HG02884 (cell line): ENCODE results near the gene MAP4K3.
A peak's percentile ranks its signal among the peaks of the same experiment; 100 is the strongest.
"Not testable (repeated sequence)": the region's sequence is repeated elsewhere in the genome, so short reads cannot be mapped to it uniquely, and the experiment has no call there.

ENCODE experiments used
- ATAC-seq: cut with Tn5 transposase; IDR thresholded peaks from one replicate; pipeline ENCODE4 v1.9.1; 2021; ENCODE audit warnings: mild to moderate bottlenecking, moderate library complexity; ENCODE audit not compliant: unreplicated experiment

Gene MAP4K3

DNA sequence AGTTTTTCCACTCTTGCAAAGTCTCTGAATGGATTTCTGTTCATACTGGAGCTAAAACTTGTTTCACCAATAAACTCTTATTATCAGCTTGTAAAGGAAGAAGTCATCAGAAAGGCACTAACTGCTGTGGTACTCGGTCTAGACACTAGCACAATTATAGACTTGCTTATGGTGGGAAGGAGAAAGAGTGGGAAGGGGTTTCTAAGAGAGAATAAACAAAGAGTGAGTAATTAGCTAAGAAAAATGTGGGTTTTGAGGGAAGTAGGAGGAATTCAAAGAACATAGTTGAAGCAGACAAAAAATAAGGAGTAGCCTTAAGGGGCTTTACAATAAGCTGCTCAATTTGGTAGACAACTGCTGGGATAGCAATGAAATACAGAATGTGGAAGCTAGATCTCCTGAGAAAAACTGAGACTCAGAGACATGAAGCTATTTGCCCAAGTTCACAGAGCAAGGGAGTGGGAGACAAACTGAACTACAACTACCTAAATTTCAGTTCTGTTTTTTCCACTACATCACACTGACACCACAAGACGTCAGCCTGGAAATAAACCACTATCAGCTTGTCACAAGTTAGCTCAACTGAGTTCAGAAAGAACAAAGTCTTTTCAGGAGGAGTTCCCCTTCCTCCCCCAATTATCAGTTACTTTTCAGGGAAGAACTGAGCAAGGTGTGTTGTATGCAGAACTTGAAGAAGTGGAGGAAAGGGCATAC is 59.7 kb downstream of the MAP4K3 start:
- peak; percentile 73 for ATAC-seq

DNA sequence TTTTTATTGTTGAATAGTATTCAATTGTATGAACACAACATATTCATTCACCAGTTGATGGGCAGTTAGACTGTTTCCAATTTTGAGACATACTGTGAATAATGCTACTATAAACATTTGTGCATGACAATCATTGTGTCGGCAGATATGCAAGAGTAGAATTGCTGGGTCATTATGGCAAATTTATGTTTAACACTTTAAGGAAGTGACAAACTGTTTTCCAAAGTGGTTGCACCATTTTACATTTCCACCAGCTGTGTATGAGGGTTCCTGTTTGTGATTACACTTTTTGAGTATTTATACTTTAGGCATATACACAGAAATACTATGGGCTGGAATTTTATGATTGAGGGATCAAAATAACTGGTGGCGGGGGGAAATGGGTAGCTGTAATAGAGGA is 61.2 kb downstream of the MAP4K3 start:
- ATAC-seq: no peak

DNA sequence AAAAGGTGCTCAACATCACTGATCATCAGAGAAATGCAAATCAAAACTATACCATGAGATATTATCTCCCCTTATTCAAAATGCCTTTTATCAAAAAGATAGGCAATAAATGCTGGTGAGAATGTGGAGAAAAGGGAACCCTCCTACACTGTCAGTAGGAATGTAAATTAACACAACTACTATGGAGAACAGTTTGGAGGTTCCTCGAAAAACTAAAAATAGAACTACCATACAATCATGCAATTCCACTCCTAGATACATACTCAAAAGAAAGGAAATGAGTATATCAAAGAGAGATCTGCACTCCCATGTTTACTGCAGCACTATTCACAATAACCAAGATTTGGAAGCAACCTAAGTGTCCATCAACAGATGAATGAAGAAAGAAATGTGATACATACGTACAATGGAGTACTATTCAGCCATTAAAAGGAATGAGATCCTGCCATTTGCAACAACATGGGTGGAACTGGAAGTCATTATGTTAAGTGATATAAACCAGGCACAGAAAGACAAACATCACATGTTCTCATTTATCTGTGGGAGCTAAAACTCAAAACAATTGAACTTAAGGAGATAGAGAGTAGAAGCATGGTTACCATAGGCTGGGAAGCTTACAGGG is 63.8 kb downstream of the MAP4K3 start:
- ATAC-seq: no peak

DNA sequence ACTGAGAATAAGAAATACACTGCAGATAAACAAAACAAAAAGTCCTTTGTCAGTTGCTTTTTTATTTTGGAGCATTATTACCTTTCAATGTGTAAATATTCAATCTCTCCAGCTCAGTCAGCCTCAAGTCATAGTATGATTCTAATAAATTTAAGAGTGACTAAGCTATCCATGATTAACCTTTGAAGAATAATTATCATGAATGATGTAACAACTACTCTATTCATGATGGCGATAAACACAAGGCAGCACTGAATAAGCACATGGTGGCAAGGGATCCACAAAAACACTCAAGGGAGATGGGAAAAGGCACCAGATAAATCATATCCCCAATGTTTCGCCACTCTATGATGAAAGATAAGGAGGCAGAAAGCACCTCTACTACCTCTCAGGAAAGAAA is 67.0 kb downstream of the MAP4K3 start:
- ATAC-seq: no peak

DNA sequence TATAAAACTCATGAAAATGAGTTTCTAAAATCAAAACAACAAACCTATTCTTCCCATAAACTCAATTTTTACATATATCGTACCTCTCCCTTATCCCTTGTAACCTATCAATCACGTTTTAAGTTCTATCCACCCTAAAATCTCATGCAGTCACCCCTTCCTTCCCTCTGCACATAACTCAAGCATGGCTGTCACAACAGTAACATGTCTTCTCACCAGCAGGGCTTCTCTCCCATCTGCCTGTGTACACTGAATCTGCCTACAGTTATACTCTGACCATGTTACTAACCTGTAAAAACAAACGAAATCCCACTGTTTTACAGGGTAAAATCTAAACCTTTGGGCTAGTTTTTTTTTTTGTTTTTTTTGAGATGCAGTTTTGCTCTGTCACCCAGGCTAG is 68.2 kb downstream of the MAP4K3 start:
- no peak for ATAC-seq

DNA sequence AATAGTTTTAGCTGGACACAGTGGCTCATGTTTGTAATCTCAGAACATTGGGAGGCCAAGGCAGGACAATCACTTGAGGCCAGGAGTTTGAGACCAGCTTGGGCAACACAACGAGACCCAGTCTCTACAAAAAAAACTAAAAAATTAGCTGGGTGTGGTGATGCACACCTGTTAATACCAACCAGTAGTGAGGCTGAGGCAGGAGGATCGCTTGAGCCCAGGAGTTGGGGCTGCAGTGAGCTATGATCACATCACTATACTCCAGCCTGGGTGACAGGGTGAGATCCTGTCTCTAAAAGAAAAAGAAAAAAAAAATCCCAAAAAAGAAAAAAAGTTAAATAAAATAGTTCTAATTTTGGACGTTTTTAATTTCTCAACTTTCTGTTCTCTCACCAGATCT is 68.7 kb downstream of the MAP4K3 start:
- ATAC-seq: no peak

DNA sequence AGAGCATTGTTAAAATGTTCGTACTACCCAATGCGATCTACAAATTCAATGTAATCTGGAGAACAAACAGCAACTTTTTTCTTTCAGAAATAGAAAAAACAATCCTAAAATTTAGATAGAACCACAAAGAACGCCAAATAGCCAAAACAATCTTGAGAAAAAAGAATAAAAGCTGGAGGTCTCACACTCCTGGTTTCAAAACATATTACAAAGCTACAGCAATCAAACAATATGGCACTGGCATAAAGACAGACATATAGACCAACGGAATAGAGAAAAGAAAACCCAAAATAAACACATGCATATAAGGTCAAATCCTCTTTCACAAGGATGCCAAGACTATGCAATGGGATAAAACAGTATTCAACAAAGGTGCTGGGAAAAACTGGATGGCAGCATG is 74.5 kb downstream of the MAP4K3 start:
- ATAC-seq: no peak

DNA sequence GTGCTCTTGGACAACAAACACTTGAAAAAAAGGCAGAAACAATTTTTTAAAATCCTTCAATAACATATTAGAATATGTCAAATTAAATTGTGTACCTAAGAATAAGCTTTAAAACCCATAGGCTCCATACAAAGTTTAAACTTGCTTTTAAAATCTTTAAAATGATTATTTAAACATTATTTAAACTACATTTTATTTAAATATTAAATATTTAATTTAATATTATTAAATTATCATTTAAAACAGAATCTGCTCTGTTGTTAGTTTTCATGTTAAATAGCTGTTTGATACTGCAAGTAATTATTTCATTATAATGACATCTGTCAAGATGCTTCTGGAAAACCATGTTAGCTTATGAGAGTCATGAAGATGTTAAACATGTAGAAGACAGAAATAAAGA is 75.6 kb downstream of the MAP4K3 start:
- ATAC-seq: no peak

DNA sequence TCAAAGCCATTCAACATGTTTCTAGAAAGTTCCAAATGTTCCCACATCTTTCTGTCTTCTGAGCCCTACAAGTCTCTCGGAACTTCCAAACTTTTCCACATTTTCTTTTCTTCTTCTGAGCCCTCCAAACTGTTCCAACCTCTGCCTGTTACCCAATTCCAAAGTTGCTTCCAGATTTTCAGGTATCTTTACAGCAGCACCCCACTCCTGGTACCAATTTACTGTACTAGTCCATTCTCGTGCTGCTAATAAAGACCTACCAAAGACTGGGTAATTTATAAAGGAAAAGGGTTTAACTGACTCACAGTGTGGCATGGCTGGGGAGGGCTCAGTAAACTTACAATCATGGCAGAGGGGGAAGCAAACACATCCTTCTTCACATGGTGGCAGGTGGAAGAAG is 76.7 kb downstream of the MAP4K3 start:
- not testable (repeated sequence) for ATAC-seq

DNA sequence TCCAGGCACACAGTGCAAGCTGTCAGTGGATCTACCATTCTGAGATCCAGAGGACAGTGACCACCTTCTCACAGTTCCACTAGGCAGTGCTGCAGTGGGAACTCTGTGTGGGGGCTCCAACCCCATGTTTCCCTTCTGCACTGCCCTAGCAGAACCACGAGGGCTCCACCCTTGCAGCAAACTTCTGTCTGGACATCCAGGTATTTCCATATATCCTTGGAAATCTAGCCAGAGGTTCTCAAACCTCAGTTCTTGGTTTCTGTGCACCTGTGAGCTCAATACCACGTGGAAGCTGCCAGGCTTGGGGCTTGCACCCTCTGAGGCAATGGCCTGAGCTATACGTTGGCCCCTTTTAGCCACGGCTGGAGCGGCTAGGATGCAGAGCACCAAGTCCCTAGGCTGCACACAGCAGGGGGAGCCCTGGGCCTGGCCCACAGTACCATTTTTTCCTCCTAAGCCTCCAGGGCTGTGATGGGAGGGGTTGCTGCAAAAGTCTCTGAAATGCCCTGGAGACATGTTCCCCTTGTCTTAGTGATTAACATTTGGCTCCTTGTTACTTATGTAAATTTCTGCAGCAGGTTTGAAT is 77.5 kb downstream of the MAP4K3 start:
- ATAC-seq: no peak

DNA sequence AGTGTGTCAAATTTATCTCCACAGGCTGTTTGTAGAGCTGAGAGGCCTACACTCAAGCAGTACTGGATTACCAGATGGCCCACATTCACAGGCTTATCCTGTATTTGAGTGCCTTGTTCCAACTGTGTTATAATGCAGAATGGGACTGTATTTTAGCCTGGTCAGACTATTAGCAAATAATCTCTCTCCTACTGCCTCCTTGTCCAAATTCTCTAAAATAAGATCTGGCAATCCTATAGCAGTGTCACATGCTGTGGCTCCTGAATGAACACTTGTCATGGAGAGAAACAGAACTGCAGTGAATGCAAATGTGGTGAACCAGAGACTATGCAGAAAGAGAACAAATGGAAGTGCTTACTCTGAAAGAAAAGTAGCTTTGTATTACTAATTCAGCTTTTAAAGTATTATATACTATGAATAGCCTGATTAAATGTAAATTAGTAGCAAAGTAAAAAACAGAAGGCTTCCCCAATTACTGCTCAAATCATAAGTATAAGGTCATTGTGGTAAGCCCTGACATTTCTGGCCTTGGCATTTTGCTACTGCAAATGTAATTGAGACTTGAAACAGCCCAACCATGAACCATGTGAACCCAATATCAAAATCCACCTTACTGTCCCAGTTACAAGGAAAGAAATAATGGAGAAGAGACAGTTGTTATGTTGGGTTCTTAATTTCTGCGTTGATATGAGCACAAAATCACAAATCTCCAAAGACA is 80.0 kb downstream of the MAP4K3 start:
- ATAC-seq: no peak

DNA sequence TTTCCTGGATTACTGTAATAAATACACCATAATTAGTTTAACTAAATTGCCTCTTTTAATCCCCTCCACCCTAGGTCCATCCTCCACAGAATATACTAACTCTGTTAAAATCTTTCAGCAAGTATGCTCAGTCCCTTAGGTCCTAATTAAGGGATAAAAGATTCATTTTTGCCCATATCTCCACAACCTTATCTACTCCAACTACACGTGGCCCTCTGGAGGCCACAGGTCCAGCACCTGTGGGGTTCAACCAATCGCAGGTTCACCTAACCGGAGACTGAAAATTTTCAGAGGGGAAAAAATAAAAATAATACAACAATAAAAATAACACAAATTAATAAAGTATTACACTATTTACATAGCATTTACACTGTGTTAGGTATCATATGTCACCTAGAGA is 86.4 kb downstream of the MAP4K3 start:
- ATAC-seq: no peak

DNA sequence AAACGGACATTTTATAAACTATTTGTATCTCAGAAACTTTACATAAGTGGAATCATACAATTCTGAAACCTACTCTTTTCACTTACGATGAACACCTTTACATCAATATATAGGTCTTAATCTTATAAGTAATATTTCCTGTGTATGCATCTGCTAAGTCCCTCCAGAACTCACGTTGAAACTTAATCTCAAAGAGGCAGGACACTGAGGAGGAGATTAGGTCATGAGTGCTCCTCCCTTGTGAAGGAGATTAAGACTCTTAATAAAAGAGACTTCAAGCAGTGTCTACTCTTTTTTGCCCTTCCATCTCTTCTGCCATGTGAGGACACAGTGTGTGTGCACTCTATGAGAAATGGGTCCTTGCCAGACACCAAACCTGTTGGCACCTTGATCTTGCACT is 98.6 kb downstream of the MAP4K3 start:
- ATAC-seq: no peak

DNA sequence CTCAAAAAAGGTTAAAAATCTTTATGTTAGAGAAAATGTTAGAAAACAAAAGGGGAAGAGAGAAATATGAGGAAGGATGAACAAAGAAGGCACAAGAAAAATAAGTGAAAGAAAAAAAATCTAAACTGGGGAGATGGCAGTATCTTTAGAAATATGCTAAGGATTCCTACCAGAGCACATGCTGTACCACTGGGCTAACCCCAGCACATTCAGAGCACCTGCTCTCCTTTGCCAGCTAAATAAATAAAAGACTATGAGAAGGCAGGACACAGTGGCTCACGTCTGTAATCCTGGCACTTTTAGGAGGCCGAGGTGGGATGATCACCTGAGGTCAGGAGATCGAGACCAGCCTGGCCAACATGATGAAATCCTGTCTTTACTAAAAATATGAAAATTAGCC is 101.2 kb downstream of the MAP4K3 start:
- no peak for ATAC-seq

DNA sequence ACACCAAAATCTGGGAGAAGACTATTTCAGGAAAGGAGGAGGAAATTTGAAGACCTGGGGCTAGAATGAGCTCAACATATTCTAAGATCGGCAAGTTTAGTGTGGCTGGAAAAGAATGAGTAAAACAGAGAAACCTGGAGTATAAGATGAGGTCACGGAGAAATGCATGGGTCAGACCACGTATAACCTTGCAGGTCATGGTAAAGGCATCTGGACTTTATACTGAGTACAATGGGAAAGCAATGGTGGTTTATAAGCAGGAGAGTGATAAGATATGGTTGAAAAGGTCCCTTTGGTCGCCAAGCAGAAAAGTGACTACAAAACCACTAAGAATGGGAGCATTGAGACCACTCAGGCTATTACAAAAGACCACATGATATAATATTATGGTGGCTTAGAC is 102.1 kb downstream of the MAP4K3 start:
- ATAC-seq: no peak

DNA sequence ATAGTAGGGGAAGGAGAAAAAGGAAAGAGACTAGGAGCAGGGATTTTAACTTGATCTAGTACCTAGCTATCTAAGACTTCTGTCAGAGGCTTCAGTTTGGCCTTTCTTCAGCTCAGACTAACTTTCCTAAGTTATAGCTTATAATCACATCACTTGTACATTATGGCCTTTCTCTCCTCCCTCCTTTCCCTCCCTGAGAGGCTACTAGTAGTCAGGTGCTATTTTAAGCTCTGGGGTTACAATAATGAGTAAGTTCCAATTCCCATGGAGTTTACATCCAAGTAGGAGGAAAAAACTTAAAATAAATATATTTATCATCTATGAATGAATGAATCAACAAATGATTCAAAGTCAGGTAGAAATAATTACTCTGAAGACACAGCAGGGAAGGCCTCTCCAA is 102.6 kb downstream of the MAP4K3 start:
- no peak for ATAC-seq

DNA sequence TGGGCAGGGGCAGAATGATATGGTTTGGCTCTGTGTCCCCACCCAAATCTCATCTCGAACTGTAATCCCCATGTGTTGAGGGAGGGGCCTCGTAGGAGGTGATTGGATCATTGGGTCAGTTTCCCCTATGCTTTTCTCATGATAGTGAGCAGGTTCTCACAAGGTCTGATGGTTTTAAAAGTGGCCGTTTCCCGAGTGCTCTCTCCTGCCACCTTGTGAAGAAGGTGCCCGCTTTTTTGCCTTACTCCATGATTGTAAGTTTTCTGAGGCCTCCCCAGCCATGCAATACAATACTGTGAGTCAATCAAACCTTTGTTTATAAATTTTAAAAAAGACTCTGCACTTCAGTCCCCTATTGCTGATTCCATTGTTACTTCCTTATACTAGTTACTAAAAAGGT is 110.4 kb downstream of the MAP4K3 start:
- no peak for ATAC-seq

DNA sequence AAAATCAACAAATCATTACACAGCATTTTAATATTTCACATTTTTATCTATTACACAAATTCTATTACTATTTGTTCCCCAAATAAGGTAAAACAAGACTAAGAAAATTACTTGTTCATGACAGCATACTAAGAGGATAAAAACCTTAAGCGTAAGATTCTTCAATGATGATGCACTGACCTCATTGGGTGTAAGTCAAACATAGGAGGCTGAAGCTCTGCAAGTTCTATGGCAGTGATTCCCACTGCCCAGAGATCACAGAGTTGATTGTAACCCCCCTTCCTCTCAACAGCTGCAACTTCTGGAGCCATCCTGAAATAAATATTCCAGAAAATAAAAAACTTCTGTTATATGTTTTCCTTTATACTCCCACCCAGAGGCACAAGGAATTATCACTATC is 111.1 kb downstream of the MAP4K3 start:
- ATAC-seq: no peak

DNA sequence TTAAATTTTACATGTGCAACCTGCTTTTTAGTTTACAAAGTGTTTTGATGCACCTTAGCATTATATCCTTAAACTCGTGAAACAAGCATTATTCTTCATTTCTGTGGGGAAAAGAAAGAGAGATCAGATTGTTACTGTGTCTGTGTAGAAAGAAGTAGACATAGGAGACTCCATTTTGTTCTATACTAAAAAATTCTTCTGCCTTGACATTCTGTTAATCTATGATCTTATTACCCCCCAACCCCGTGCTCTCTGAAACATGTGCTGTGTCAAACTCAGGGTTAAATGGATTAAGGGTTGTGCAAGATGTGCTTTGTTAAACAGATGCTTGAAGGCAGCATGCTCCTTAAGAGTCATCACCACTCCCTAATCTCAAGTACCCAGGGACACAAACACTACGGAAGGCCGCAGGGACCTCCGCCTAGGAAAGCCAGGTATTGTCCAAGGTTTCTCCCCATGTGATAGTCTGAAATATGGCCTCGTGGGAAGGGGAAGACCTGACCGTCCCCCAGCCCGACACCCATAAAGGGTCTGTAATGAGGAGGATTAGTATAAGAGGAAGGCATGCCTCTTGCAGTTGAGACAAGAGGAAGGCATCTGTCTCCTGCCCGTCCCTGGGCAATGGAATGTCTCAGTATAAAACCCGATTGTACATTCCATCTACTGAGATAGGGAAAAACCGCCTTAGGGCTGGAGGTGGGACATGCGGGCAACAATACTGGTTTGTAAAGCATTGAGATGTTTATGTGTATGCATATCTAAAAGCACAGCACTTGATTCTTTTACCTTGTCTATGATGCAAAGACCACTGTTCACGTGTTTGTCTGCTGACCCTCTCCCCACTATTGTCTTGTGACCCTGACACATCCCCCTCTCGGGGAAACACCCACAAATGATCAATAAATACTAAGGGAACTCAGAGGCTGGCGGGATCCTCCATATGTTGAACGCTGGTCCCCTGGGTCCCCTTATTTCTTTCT is 115.7 kb downstream of the MAP4K3 start:
- ATAC-seq: not testable (repeated sequence)

DNA sequence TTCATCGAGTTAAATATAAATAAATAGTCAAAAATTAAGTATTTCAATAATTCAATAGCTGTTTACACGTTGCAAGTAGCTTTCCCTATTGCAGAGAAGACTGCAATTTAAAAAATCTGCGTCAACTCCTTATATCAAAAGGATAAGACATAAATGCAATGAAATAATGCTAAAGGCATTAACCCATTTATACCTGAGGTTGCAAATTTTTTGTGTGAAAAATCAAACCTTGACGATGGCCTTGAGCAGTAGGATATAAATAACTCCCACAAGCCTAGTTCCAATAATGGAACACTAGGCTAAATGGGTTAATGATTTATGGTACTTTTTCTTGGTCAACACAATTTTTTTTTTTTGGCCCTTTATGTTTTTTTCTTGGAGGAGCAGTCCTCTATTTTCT is 116.9 kb downstream of the MAP4K3 start:
- no peak for ATAC-seq

DNA sequence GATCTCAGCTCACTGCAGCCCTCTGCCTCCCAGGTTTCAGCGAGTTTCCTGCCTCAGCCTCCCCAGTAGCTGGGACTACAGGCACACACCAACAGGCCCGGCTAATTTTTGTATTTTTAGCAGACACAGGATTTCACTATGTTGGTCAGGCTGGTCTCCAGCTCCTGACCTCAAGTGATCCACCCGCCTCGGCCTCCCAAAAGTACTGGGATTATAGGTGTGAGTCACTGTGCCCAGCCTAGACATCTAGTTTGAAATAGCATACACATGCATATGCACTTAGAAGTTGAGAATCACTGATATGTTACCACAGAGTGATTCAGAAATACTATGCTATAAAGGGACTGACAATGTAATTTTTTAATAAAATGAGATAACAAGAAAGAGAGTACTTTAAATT is 123.5 kb downstream of the MAP4K3 start:
- ATAC-seq: no peak
